K562 (cell line): ENCODE results near the gene EMILIN1. TPM values are rescaled to one million over a fixed set of nuclear protein-coding genes. Genes with fewer than 3 reads are reported as not detected.
A peak's percentile ranks its signal among the peaks of the same experiment; 100 is the strongest.

Source experiments
- ARID1B ChIP-seq: fragments of 450-650 bp; IDR thresholded peaks from 2 replicates; pipeline ENCODE4 v1.6.1; 2016; ENCODE audit warnings: antibody characterized with exemption, mild to moderate bottlenecking, inconsistent platforms
- ATF3 ChIP-seq, 2 experiments: fragments of 450-650 bp in 1 of 2; sonication (generic) in 1 of 2; formaldehyde crosslinking in 1 of 2; IDR thresholded peaks in 1 of 2; conservative IDR thresholded peaks in 1 of 2; 2 replicates each; pipeline versions ENCODE4 v1.6.1 to v1.8.1; 2016 to 2023; ENCODE audit warnings: mild to moderate bottlenecking in 2 of 2, moderate library complexity in 2 of 2, inconsistent platforms in 1 of 2, missing genetic modification reagents in 1 of 2
- ATF4 ChIP-seq: fragments of 450-650 bp; formaldehyde crosslinking; IDR thresholded peaks from 2 replicates; pipeline ENCODE4 v1.4.0; 2022; ENCODE audit warnings: mild to moderate bottlenecking, moderate library complexity
- DNMT1 ChIP-seq: fragments of 450-650 bp; IDR thresholded peaks from 2 replicates; pipeline ENCODE4 v1.6.1; 2016; ENCODE audit warnings: antibody characterized with exemption, mild to moderate bottlenecking
- FOXJ3 ChIP-seq: sonication (generic); formaldehyde crosslinking; IDR thresholded peaks from 2 replicates; pipeline ENCODE4 v1.4.0; 2020; ENCODE audit warnings: mild to moderate bottlenecking, missing genetic modification reagents
- FOXM1 ChIP-seq, 2 experiments: fragments of 450-650 bp in 1 of 2; sonication (generic) in 1 of 2; formaldehyde crosslinking in 1 of 2; IDR thresholded peaks; 2 replicates each; pipeline versions ENCODE4 v1.6.1 to v1.9.0; 2017 to 2022; ENCODE audit warnings: low read depth in 2 of 2, mild to moderate bottlenecking in 2 of 2, missing genetic modification reagents in 1 of 2, moderate library complexity in 1 of 2
- JUNB ChIP-seq: fragments of 450-650 bp; formaldehyde crosslinking; conservative IDR thresholded peaks from 2 replicates; pipeline ENCODE4 v1.4.0; 2020; ENCODE audit warnings: mild to moderate bottlenecking
- PHF21A ChIP-seq: fragments of 450-650 bp; IDR thresholded peaks from 2 replicates; pipeline ENCODE4 v1.6.1; 2017; ENCODE audit warnings: low read depth, borderline replicate concordance
- PML ChIP-seq: IDR thresholded peaks from 2 replicates; pipeline ENCODE4 v1.6.1; 2012; ENCODE audit warnings: low read length, inconsistent platforms
- POLR2A ChIP-seq: fragments of 450-650 bp; conservative IDR thresholded peaks from 2 replicates; pipeline ENCODE4 v1.6.1; 2016
- POLR2AphosphoS2 ChIP-seq: IDR thresholded peaks from 2 replicates; pipeline ENCODE4 v1.6.1; 2012; ENCODE audit warnings: low read length, improper control_type of control experiment
- SRF ChIP-seq, 2 experiments: fragments of 250-450, 450-650 bp in 1 of 2; sonication (Bioruptor Pico) in 1 of 2; sonication (generic) in 1 of 2; formaldehyde crosslinking; IDR thresholded peaks; 2 replicates each; pipeline versions ENCODE4 v1.5.0 to v1.5.1; 2020 to 2022; ENCODE audit warnings: mild to moderate bottlenecking in 1 of 2, missing genetic modification reagents in 1 of 2
- TSHZ1 ChIP-seq: fragments of 250-450 bp; sonication (Bioruptor Pico); IDR thresholded peaks from 2 replicates; pipeline ENCODE4 v1.4.0; 2020; ENCODE audit warnings: mild to moderate bottlenecking, moderate library complexity
- ZBTB1 ChIP-seq: sonication (generic); formaldehyde crosslinking; IDR thresholded peaks from 2 replicates; pipeline ENCODE4 v1.8.1; 2023; ENCODE audit warnings: missing genetic modification reagents, low read depth, mild to moderate bottlenecking, borderline replicate concordance
- ZNF740 ChIP-seq, 3 experiments: fragments of 200-800 bp in 1 of 3; sonication (Bioruptor generic) in 1 of 3; sonication (generic) in 1 of 3; formaldehyde crosslinking in 1 of 3; IDR thresholded peaks; 2 replicates each; pipeline versions ENCODE4 v1.6.1 to v1.8.0; 2016 to 2022; ENCODE audit warnings: mild to moderate bottlenecking in 2 of 3, missing compliant biosample characterization in 2 of 3, missing genetic modification characterization in 2 of 3, missing genetic modification reagents in 1 of 3
- polyA plus RNA-seq, 8 experiments: library from polyadenylated mRNA; depleted of rRNA in 4 of 8; stranded (reverse) in 5 of 8; unstranded in 3 of 8; fragments of >200 nt; fragmentation: Nextera tagmentation in 2 of 8; fragmentation: Illumina TruSeq in 1 of 8; extraction: Ambion mirVana in 2 of 8; extraction: Trizol in 1 of 8; gene quantifications; 2 replicates each; pipeline versions ENCODE4 v1.2.1 to v1.2.3, GENCODE V29; 2011 to 2014; ENCODE audit warnings: inconsistent platforms in 1 of 8, missing spikeins in 1 of 8
- total RNA-seq, 7 experiments: library from RNA; depleted of rRNA in 6 of 7; stranded (reverse); fragments of >200 nt in 6 of 7; fragmentation: Illumina TruSeq in 2 of 7; extraction: Trizol in 2 of 7; gene quantifications; 2 replicates each; pipeline versions ENCODE4 v1.2.1 to v1.2.3, GENCODE V29; 2011 to 2021; ENCODE audit warnings: low replicate concordance in 1 of 7

EMILIN1 gene
- total and polyA plus RNA-seq, 9 of the 15 experiments (the other 6 are each of a cell fraction or from before 2014, with no cell fraction given): 0.04 to 2.7 (median 0.54) TPM; not detected in 2

- TF ChIP-seq TSHZ1 (CRISPR knock-in tag) (no peak), JUNB (CRISPR knock-in tag) (no peak), SRF (CRISPR knock-in tag; IDR thresholded peaks at IDR 0.05) (0 out of 4 replicates have a peak, but pooled peaks of 1 of the 2 experiments have one; percentile 34), FOXJ3 (CRISPR knock-in tag) (no peak), ATF3 (IDR thresholded peaks at IDR 0.05) (peak; percentile 62; the same call in 1 of the 2 replicates), ATF3 (CRISPR knock-in tag; conservative IDR thresholded peaks at IDR 0.05) (no peak), FOXM1 (IDR thresholded peaks at IDR 0.05; ENCODE audit: low read depth) (no peak), FOXM1 (CRISPR knock-in tag; IDR thresholded peaks at IDR 0.05; ENCODE audit: low read depth) (0 out of 2 replicates have a peak, but pooled peaks have one; percentile 45), POLR2AphosphoS2 (peak; percentile 92; the same call in 1 of the 2 replicates), PML (peak; percentile 26; the same call in 1 of the 2 replicates), ZBTB1 (CRISPR knock-in tag) (no peak), POLR2A (peak; percentile 72), DNMT1 (no peak), PHF21A (0 out of 2 replicates have a peak, but pooled peaks have one; percentile 43), ARID1B (peak; percentile 30), ATF4 (CRISPR knock-in tag) (peak; percentile 51; the same call in 1 of the 2 replicates), ZNF740 (CRISPR knock-in tag; IDR thresholded peaks at IDR 0.05) (peak; percentile 71; the same call in 1 of the 2 replicates), ZNF740 (tag; IDR thresholded peaks at IDR 0.05) (no peak)
Observed at GRCh38 chr2:27050281-27050995, 28.0 kb upstream of the EMILIN1 start (continued).
